GM23248 (cell line): ENCODE results near the gene EMP2. TPM values are rescaled to one million over a fixed set of nuclear protein-coding genes. Genes with fewer than 3 reads are reported as not detected.

ENCODE experiments used
- DNase-seq: peaks from one replicate; pipeline ENCODE4 v3.0.0-alpha.2; 2015
- H2AFZ ChIP-seq: fragments of 200-600 bp; sonication (generic); 2 replicates; pipeline ENCODE4 v1.6.1; 2016; ENCODE audit warnings: antibody characterized with exemption
- H3F3A ChIP-seq: fragments of 200-600 bp; sonication (generic); 2 replicates; pipeline ENCODE4 v1.6.1; 2016; ENCODE audit warnings: mild to moderate bottlenecking, antibody characterized with exemption, mixed run types; ENCODE audit not compliant: insufficient read depth
- H3K27ac ChIP-seq: fragments of 200-600 bp; sonication (generic); 2 replicates; pipeline ENCODE4 v1.5.1; 2016; ENCODE audit warnings: mild to moderate bottlenecking
- H3K27me3 ChIP-seq: fragments of 200-600 bp; sonication (generic); replicated peaks from 2 replicates; pipeline ENCODE4 v1.6.1; 2016; ENCODE audit warnings: mild to moderate bottlenecking; ENCODE audit not compliant: insufficient read depth
- H3K36me3 ChIP-seq: fragments of 200-600 bp; sonication (generic); 2 replicates; pipeline ENCODE4 v1.6.1; 2016; ENCODE audit warnings: low read depth, mild to moderate bottlenecking
- H3K4me1 ChIP-seq: fragments of 200-600 bp; sonication (generic); 2 replicates; pipeline ENCODE4 v1.6.1; 2016; ENCODE audit warnings: mild to moderate bottlenecking; ENCODE audit not compliant: insufficient read depth
- H3K4me2 ChIP-seq: fragments of 200-600 bp; sonication (generic); one replicate; pipeline ENCODE4 v1.6.1; 2016; ENCODE audit warnings: mild to moderate bottlenecking; ENCODE audit not compliant: unreplicated experiment
- H3K4me3 ChIP-seq: fragments of 200-600 bp; sonication (generic); 2 replicates; pipeline ENCODE4 v1.5.1; 2016; ENCODE audit warnings: mild to moderate bottlenecking
- H3K79me2 ChIP-seq: fragments of 200-600 bp; sonication (generic); 2 replicates; pipeline ENCODE4 v1.6.1; 2016; ENCODE audit warnings: mild to moderate bottlenecking; ENCODE audit not compliant: insufficient read depth
- H3K9ac ChIP-seq: fragments of 200-600 bp; sonication (generic); 2 replicates; pipeline ENCODE4 v1.6.1; 2016; ENCODE audit warnings: mild to moderate bottlenecking
- H3K9me2 ChIP-seq: fragments of 200-600 bp; sonication (generic); 2 replicates; pipeline ENCODE4 v1.6.1; 2016; ENCODE audit warnings: mixed run types, mild to moderate bottlenecking, moderate library complexity; ENCODE audit not compliant: insufficient read depth
- H3K9me3 ChIP-seq: fragments of 200-600 bp; sonication (generic); one replicate; pipeline ENCODE4 v1.6.1; 2017; ENCODE audit warnings: low read depth
- H4K20me1 ChIP-seq: fragments of 200-600 bp; sonication (generic); 2 replicates; pipeline ENCODE4 v1.6.0; 2016; ENCODE audit not compliant: insufficient read depth
- EZH2 ChIP-seq: fragments of 200-600 bp; sonication (generic); IDR thresholded peaks from 2 replicates; pipeline ENCODE4 v1.6.1; 2018; ENCODE audit warnings: antibody characterized with exemption, mild to moderate bottlenecking; ENCODE audit not compliant: insufficient read depth, poor library complexity, severe bottlenecking
- EZH2phosphoT487 ChIP-seq: fragments of 200-600 bp; sonication (generic); IDR thresholded peaks from 2 replicates; pipeline ENCODE4 v1.6.1; 2018; ENCODE audit warnings: antibody characterized with exemption, moderate library complexity, mild to moderate bottlenecking, low read depth; ENCODE audit not compliant: insufficient read depth
- WGBS, 2 experiments: methylation state at CpG; one replicate each; pipeline ENCODE4 v1.1.6; 2015 to 2017; ENCODE audit warnings: low lambda C conversion rate in 2 of 2, low coverage in 1 of 2; ENCODE audit errors: missing lambda C conversion rate in 2 of 2; 5-methylcytosine and 5-hydroxymethylcytosine counted together
- in situ Hi-C: fragments of 300-500 bp; cut with MboI; formaldehyde crosslinking; loops from 2 replicates; pipeline ENCODE4 v1.15.0; 2020
- polyA plus RNA-seq: library from polyadenylated mRNA; unstranded; fragments of >200 nt; fragmentation: Nextera tagmentation; extraction: Ambion mirVana; gene quantifications from 2 replicates; pipeline ENCODE4 v1.2.1, GENCODE V29; 2016
- total RNA-seq: library from RNA; depleted of rRNA; stranded (reverse); fragments of >200 nt; shearing (Covaris generic); gene quantifications from 2 replicates; pipeline ENCODE4 v1.2.3, GENCODE V29; 2014

EMP2 gene
- total and polyA plus RNA-seq, 2 experiments from 2014 or later: 26.0 to 73.7 TPM

- no peak overlapping the region for H3K9ac ChIP-seq
- no peaks in the 10 kb centered on the region for H3F3A ChIP-seq
- WGBS, 2 experiments: 93 to 100% methylated on average over 2 of the region's 2 CpGs
These were observed 79.3 kb downstream of the EMP2 start for GRCh38 chr16:10501016-10501607.

GRCh38 chr16:10500582-10500981, 79.8 kb downstream of the EMP2 start:
- in situ Hi-C loops: no loop called here
- Histone ChIP-seq H3K9me2 (no peaks in the 10 kb centered on the region), H3K9ac (no peak overlapping the region), H3F3A (no peaks in the 10 kb centered on the region), H3K4me2 (no peak overlapping the region), H2AFZ (no peak overlapping the region), H3K4me1 (no peaks in the 10 kb centered on the region), H3K27ac (no peak overlapping the region), H4K20me1 (no peaks in the 10 kb centered on the region), H3K9me3 (no peaks in the 10 kb centered on the region), H3K4me3 (no peak overlapping the region), H3K36me3 (no peaks in the 10 kb centered on the region), H3K79me2 (no peaks in the 10 kb centered on the region), H3K27me3 (no peaks in the 10 kb centered on the region)
- TF ChIP-seq EZH2phosphoT487 (no peak), EZH2 (no peak)
- no peak for DNase-seq
- 97 to 100% methylated on average over 3 of the region's 3 CpGs for WGBS, 2 experiments

More at GRCh38 chr16:10501016-10501607, 79.3 kb downstream of the EMP2 start:
- no peak overlapping the region for H3K27ac ChIP-seq
- H2AFZ ChIP-seq: no peak overlapping the region
- no peaks in the 10 kb centered on the region for H3K36me3 ChIP-seq
- no peaks in the 10 kb centered on the region for H4K20me1 ChIP-seq
- in situ Hi-C loops: no loop called here
- no peak for DNase-seq
- H3K79me2 ChIP-seq: no peaks in the 10 kb centered on the region
- H3K27me3 ChIP-seq: no peaks in the 10 kb centered on the region
- no peaks in the 10 kb centered on the region for H3K9me3 ChIP-seq
- no peaks in the 10 kb centered on the region for H3K9me2 ChIP-seq
- no peak overlapping the region for H3K4me3 ChIP-seq
- no peaks in the 10 kb centered on the region for H3K4me1 ChIP-seq
- TF ChIP-seq EZH2 (no peak), EZH2phosphoT487 (no peak)
- no peak overlapping the region for H3K4me2 ChIP-seq

GRCh38 chr16:10497132-10498101, 83.0 kb downstream of the EMP2 start:
- Histone ChIP-seq H3K36me3 (no peaks in the 10 kb centered on the region), H3K9me2 (no peaks in the 10 kb centered on the region), H3K27ac (no peak overlapping the region), H3K4me1 (no peaks in the 10 kb centered on the region), H2AFZ (no peak overlapping the region), H3F3A (no peaks in the 10 kb centered on the region), H3K27me3 (no peaks in the 10 kb centered on the region), H3K4me3 (no peak overlapping the region), H3K9me3 (no peaks in the 10 kb centered on the region), H3K4me2 (no peak overlapping the region), H3K9ac (no peak overlapping the region), H4K20me1 (no peaks in the 10 kb centered on the region), H3K79me2 (no peaks in the 10 kb centered on the region)
- in situ Hi-C loops: loop anchor here (25.0 kb wide), 1 partner anchor 235 kb away; no protein-coding TSS in a partner anchor
- no peak for DNase-seq
- WGBS, 2 experiments: 86 to 90% methylated on average over 13 of the region's 13 CpGs
- no peak for TF ChIP-seq EZH2phosphoT487
- no peak for TF ChIP-seq EZH2

- H3F3A ChIP-seq: no peaks in the 10 kb centered on the region
- TF ChIP-seq EZH2phosphoT487 (no peak), EZH2 (no peak)
- in situ Hi-C loops: loop anchor here (25.0 kb wide), 1 partner anchor 233 kb away; no protein-coding TSS in a partner anchor
- H3K27ac ChIP-seq: no peak overlapping the region
- no peaks in the 10 kb centered on the region for H3K27me3 ChIP-seq
- peaks cover 4% of the 10 kb centered on the region; the same call in 1 of the 2 replicates for H3K4me1 ChIP-seq
- no peaks in the 10 kb centered on the region for H3K9me3 ChIP-seq
- H3K36me3 ChIP-seq: no peaks in the 10 kb centered on the region
- no peaks in the 10 kb centered on the region for H3K9me2 ChIP-seq
- no peak overlapping the region for H2AFZ ChIP-seq
- 71 to 73% methylated on average over 6 of the region's 6 CpGs for WGBS, 2 experiments
- H3K79me2 ChIP-seq: no peaks in the 10 kb centered on the region
- no peak overlapping the region for H3K9ac ChIP-seq
- no peak for DNase-seq
- H3K4me2 ChIP-seq: no peak overlapping the region
- H3K4me3 ChIP-seq: no peak overlapping the region
- no peaks in the 10 kb centered on the region for H4K20me1 ChIP-seq
These were observed 85.4 kb downstream of the EMP2 start for GRCh38 chr16:10495031-10495345.
